Activated CD8-positive, alpha-beta memory T cell treated with anti-CD3 and anti-CD28 coated beads, Interleukin-2, amount 50 U/mL, for 1 hour (primary cell): ENCODE measurements around the gene CANX.

ENCODE experiments used
- DNase-seq: peaks from one replicate; pipeline ENCODE4 v3.0.0-alpha.2; 2020; ENCODE audit errors: extremely low read depth

Gene CANX

GRCh38 chr5:179758955-179759354 lies 60.2 kb downstream of the CANX start:
- no peak for DNase-seq

- no peak for DNase-seq
These were observed 61.1 kb downstream of the CANX start for GRCh38 chr5:179759581-179760551.

GRCh38 chr5:179762079-179762780 lies 63.5 kb downstream of the CANX start:
- no peak for DNase-seq

GRCh38 chr5:179762781-179763176 lies 64.0 kb downstream of the CANX start:
- no peak for DNase-seq

- DNase-seq = peak; percentile 14
These were observed 64.6 kb downstream of the CANX start for GRCh38 chr5:179763215-179763945.

- no peak for DNase-seq
These were observed 65.3 kb downstream of the CANX start for GRCh38 chr5:179764056-179764455.

- DNase-seq = no peak
These were observed 66.6 kb downstream of the CANX start for GRCh38 chr5:179765400-179765799.

GRCh38 chr5:179766021-179766725 lies 67.4 kb downstream of the CANX start:
- no peak for DNase-seq

- no peak for DNase-seq
These were observed 68.1 kb downstream of the CANX start for GRCh38 chr5:179766726-179767455.

GRCh38 chr5:179767496-179768100 lies 68.8 kb downstream of the CANX start:
- DNase-seq = no peak

GRCh38 chr5:179768326-179769085 lies 69.7 kb downstream of the CANX start:
- DNase-seq = no peak

GRCh38 chr5:179769271-179769670 lies 70.5 kb downstream of the CANX start:
- DNase-seq = no peak

GRCh38 chr5:179769796-179770195 lies 71.0 kb downstream of the CANX start:
- no peak for DNase-seq

GRCh38 chr5:179771311-179771895 lies 72.6 kb downstream of the CANX start:
- DNase-seq = no peak

- no peak for DNase-seq
These were observed 73.6 kb downstream of the CANX start for GRCh38 chr5:179772351-179772750.

GRCh38 chr5:179773686-179774040 lies 74.9 kb downstream of the CANX start:
- DNase-seq = no peak

GRCh38 chr5:179774442-179774841 lies 75.7 kb downstream of the CANX start:
- no peak for DNase-seq

GRCh38 chr5:179776411-179776938 lies 77.7 kb downstream of the CANX start:
- no peak for DNase-seq

- DNase-seq = no peak
These were observed 78.7 kb downstream of the CANX start for GRCh38 chr5:179777456-179777855.
